GM12874 (cell line): ENCODE results near the gene OPN1SW.

Experiments used
- CTCF ChIP-seq: IDR thresholded peaks from 2 replicates; pipeline ENCODE4 v1.5.1; 2011; ENCODE audit warnings: low read depth, mild to moderate bottlenecking, control low read depth, low read length, moderate library complexity; ENCODE audit not compliant: insufficient read depth

OPN1SW gene

GRCh38 chr7:128743112-128743772 is 32.4 kb downstream of the OPN1SW start:
- no peak for TF ChIP-seq CTCF

GRCh38 chr7:128742206-128742605 is 33.4 kb downstream of the OPN1SW start:
- TF ChIP-seq CTCF: no peak

GRCh38 chr7:128741491-128741890 is 34.1 kb downstream of the OPN1SW start:
- no peak for TF ChIP-seq CTCF

GRCh38 chr7:128740996-128741395 is 34.6 kb downstream of the OPN1SW start:
- TF ChIP-seq CTCF: no peak

GRCh38 chr7:128739990-128740682 is 35.5 kb downstream of the OPN1SW start:
- TF ChIP-seq CTCF: no peak

- TF ChIP-seq CTCF: no peak
Observed at GRCh38 chr7:128739048-128739962, 36.3 kb downstream of the OPN1SW start, which contains the start of gene CALU. Gene CALU (plus strand): TSS chr7:128739359. CDS start chr7:128748584, 9,225 bp downstream.

- no peak for TF ChIP-seq CTCF
Observed at GRCh38 chr7:128738570-128739047, 37.0 kb downstream of the OPN1SW start.
